ENCODE data around the gene HEPACAM2. TPM values are rescaled to one million over a fixed set of nuclear protein-coding genes. Genes with fewer than 3 reads are reported as not detected.

The HEPACAM2 gene
- total RNA-seq, 1 experiment from 2014 or later, result not detected

DNA sequence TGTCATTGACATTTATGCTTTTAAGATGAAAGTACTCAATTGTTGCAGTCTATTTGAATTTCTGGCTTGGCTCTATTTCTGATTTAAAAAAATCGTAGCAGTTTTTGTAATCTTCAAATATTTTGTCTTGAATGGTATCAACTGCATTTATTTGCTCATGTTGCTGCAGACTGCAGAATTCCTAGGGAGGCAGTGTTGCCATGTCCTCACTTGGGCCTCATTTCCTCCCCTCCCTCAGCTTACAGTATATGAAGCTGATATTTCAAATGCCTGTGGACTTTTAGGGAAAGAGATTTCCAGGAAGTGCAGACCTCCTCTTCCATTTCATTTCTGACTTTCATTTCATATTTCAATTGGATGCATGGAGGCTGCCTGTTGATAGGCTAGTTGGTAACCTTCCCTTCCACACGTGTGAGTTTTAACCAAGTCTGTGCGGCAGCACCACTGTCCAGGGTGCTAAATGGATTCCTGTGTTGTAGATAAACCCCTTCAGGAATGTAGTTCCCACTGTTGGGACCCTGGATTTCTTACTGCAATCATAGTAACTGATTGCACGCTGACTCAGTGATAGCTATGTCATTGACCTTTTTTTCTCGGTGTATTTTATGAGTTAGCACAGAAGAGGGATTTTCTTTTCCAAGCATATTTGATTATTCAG is 23.4 kb upstream of the HEPACAM2 start:
- DNase-seq, result peak; percentile 28
- WGBS (ENCODE audit: extremely low coverage, insufficient read length, low lambda C conversion rate), result no CpG with 5 or more reads among the region's 5 CpGs
- no peaks in the 10 kb centered on the region for H3K27me3 ChIP-seq (ENCODE audit: insufficient read depth, low read length)

More for the DNA sequence above, 23.4 kb upstream of the HEPACAM2 start:
- Histone ChIP-seq H4K8ac (replicated peaks; ENCODE audit: insufficient read length, low read depth, low read length) (no peak overlapping the region), H2BK120ac (ENCODE audit: low read depth, low read length, poor library complexity, severe bottlenecking) (no peak overlapping the region), H3K23me2 (ENCODE audit: insufficient read length, low read depth, low read length, poor library complexity, severe bottlenecking) (no peaks in the 10 kb centered on the region), H4K20me1 (ENCODE audit: control insufficient read depth, insufficient read depth, insufficient read length) (no peaks in the 10 kb centered on the region), H4K5ac (ENCODE audit: insufficient read length, low read depth, low read length) (no peak overlapping the region), H2BK5ac (ENCODE audit: insufficient read length, low read length) (no peak overlapping the region), H3K9ac (ENCODE audit: extremely low read depth, insufficient read length, low read length) (no peak overlapping the region), H3K9me3 (ENCODE audit: control insufficient read depth, low read depth, low read length) (no peaks in the 10 kb centered on the region), H2BK20ac (ENCODE audit: low read depth, low read length, poor library complexity, severe bottlenecking) (no peak overlapping the region), H2BK12ac (ENCODE audit: insufficient read length, low read depth, low read length) (no peak overlapping the region), H3K4me1 (ENCODE audit: insufficient read depth, low read length) (no peaks in the 10 kb centered on the region), H2AFZ (ENCODE audit: low read length) (no peak overlapping the region), H3K79me2 (ENCODE audit: insufficient read depth, low read length) (no peaks in the 10 kb centered on the region), H3K56ac (ENCODE audit: insufficient read length, low read depth, low read length) (no peak overlapping the region), H3K79me1 (ENCODE audit: insufficient read depth, low read depth, low read length, poor library complexity, severe bottlenecking) (no peaks in the 10 kb centered on the region), H3T11ph (ENCODE audit: low read length) (no peak overlapping the region), H3K4me2 (ENCODE audit: insufficient read depth, insufficient read length, low read length) (no peak overlapping the region), H2BK15ac (ENCODE audit: low read depth, low read length) (no peak overlapping the region), H3K4ac (ENCODE audit: low read depth, low read length) (no peak overlapping the region), H3K18ac (ENCODE audit: insufficient read length, low read depth, low read length) (no peak overlapping the region), H3K27ac (ENCODE audit: insufficient read length, low read depth, low read length) (no peak overlapping the region), H3K14ac (ENCODE audit: insufficient read depth, low read length) (no peak overlapping the region), H4K91ac (ENCODE audit: insufficient read length, low read depth, low read length) (no peak overlapping the region), H2AK5ac (ENCODE audit: insufficient read length, low read length) (no peak overlapping the region), H3K23ac (ENCODE audit: insufficient read length, low read depth, low read length) (no peak overlapping the region)
- TF ChIP-seq, protein P1, sequence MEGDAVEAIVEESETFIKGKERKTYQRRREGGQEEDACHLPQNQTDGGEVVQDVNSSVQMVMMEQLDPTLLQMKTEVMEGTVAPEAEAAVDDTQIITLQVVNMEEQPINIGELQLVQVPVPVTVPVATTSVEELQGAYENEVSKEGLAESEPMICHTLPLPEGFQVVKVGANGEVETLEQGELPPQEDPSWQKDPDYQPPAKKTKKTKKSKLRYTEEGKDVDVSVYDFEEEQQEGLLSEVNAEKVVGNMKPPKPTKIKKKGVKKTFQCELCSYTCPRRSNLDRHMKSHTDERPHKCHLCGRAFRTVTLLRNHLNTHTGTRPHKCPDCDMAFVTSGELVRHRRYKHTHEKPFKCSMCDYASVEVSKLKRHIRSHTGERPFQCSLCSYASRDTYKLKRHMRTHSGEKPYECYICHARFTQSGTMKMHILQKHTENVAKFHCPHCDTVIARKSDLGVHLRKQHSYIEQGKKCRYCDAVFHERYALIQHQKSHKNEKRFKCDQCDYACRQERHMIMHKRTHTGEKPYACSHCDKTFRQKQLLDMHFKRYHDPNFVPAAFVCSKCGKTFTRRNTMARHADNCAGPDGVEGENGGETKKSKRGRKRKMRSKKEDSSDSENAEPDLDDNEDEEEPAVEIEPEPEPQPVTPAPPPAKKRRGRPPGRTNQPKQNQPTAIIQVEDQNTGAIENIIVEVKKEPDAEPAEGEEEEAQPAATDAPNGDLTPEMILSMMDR (conservative IDR thresholded peaks at IDR 0.05), result no peak
- H3K27ac Mint-ChIP-seq, result no peak overlapping the region; a peak in 1 of 7 replicates
- H3K36me3 Mint-ChIP-seq (ENCODE audit: insufficient read depth in 1 of 3, low read depth in 3 of 3), result no peaks in the 10 kb centered on the region
- no peaks in the 10 kb centered on the region for H3K4me1 Mint-ChIP-seq
- H3K9me3 Mint-ChIP-seq, result no peaks in the 10 kb centered on the region
- H3K27me3 Mint-ChIP-seq (ENCODE audit: low read depth), result no peaks in the 10 kb centered on the region
- no peak overlapping the region for H3K4me3 Mint-ChIP-seq
